Glutamatergic neuron (in vitro differentiated cells): ENCODE data around the gene KCNQ1. TPM values are rescaled to one million over a fixed set of nuclear protein-coding genes. Genes with fewer than 3 reads are reported as not detected.

Experiments used
- DNase-seq: peaks from one replicate; pipeline ENCODE4 v3.0.0; 2022
- H3K27ac Mint-ChIP-seq: one replicate; pipeline ENCODE4 v1.8.0; 2020; ENCODE audit warnings: mild to moderate bottlenecking, mixed read lengths, inconsistent platforms; ENCODE audit not compliant: unreplicated experiment
- H3K27me3 Mint-ChIP-seq: one replicate; pipeline ENCODE4 v1.8.0; 2020; ENCODE audit warnings: mild to moderate bottlenecking, moderate library complexity, mixed read lengths, inconsistent platforms; ENCODE audit not compliant: unreplicated experiment
- H3K36me3 Mint-ChIP-seq: one replicate; pipeline ENCODE4 v1.8.0; 2020; ENCODE audit warnings: mild to moderate bottlenecking, mixed read lengths, inconsistent platforms; ENCODE audit not compliant: unreplicated experiment
- H3K4me1 Mint-ChIP-seq: one replicate; pipeline ENCODE4 v1.8.0; 2020; ENCODE audit warnings: mild to moderate bottlenecking, low read depth, mixed read lengths, inconsistent platforms; ENCODE audit not compliant: unreplicated experiment
- H3K4me3 Mint-ChIP-seq: one replicate; pipeline ENCODE4 v1.8.0; 2020; ENCODE audit warnings: mild to moderate bottlenecking, mixed read lengths, inconsistent platforms; ENCODE audit not compliant: unreplicated experiment
- H3K9me3 Mint-ChIP-seq: one replicate; pipeline ENCODE4 v1.8.0; 2020; ENCODE audit warnings: mild to moderate bottlenecking, moderate library complexity, mixed read lengths, inconsistent platforms; ENCODE audit not compliant: unreplicated experiment
- total RNA-seq: library from RNA; stranded (reverse); fragmentation: NEBNext Ultra II Directional; extraction: Animal tissue kit (Norgen Biotek cat#: 25700); gene quantifications from one replicate; pipeline ENCODE4 v1.2.1, GENCODE V29; 2021; ENCODE audit not compliant: unreplicated experiment
- TF ChIP-seq, protein P1 (sequence below): fragments of 200-600 bp; sonication (generic); IDR thresholded peaks from one replicate; pipeline ENCODE4 v1.5.0; 2021; ENCODE audit not compliant: partially characterized antibody, unreplicated experiment

Gene KCNQ1
- total RNA-seq, 1 donor from 2014 or later: 0.44 TPM

DNA sequence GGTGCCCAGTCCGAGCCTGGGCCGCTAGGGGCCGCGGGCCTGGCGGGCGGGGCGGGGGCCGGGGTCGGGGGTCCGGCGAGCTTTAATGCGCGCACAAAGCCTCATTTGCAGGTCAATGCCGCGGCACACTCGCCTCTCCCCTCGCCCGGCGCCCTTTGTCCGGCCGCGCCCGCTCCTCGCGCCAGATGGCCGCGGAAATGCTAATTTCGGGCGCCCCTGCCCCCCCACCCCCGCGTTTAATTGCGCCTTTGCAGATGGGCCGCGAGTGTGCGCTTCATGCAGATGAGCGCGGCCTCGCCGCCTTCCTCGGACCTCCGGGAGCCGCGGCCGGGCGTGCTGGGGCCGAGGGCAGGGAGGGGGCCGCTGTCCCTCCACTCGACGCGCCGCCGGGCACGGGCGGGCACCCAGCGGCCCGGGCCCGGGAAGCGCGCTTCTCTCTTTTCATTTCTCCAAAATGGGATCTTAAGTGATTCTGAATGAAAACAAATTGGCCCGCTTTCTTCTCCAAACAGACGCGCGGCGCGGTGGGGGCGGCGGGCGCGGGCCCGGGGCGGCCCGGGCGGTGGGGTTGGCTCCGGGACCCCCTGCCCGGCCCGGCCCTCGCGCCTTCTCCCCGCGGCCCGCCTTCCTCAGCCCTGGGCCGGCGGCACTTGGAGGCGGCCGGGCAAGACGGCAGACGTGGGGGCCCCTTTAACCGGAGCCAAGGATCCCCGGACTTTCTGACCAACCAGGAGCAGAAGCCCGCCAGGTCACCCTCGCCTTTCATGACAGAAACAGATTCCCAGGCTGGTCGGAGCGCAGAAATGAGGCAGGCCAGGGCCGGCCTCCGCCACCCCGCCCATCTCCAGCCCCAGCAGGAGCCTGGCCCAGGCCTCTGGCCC is 417.8 kb downstream of the KCNQ1 start:
- Mint-ChIP-seq H3K27ac (peak overlapping the region; percentile 83), H3K36me3 (no peaks in the 10 kb centered on the region), H3K27me3 (peaks cover 10% of the 10 kb centered on the region), H3K4me3 (no peak overlapping the region), H3K4me1 (peaks cover 22% of the 10 kb centered on the region), H3K9me3 (peaks cover 11% of the 10 kb centered on the region)
- TF ChIP-seq, protein P1, sequence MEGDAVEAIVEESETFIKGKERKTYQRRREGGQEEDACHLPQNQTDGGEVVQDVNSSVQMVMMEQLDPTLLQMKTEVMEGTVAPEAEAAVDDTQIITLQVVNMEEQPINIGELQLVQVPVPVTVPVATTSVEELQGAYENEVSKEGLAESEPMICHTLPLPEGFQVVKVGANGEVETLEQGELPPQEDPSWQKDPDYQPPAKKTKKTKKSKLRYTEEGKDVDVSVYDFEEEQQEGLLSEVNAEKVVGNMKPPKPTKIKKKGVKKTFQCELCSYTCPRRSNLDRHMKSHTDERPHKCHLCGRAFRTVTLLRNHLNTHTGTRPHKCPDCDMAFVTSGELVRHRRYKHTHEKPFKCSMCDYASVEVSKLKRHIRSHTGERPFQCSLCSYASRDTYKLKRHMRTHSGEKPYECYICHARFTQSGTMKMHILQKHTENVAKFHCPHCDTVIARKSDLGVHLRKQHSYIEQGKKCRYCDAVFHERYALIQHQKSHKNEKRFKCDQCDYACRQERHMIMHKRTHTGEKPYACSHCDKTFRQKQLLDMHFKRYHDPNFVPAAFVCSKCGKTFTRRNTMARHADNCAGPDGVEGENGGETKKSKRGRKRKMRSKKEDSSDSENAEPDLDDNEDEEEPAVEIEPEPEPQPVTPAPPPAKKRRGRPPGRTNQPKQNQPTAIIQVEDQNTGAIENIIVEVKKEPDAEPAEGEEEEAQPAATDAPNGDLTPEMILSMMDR: no peak
- DNase-seq: peak; percentile 84

DNA sequence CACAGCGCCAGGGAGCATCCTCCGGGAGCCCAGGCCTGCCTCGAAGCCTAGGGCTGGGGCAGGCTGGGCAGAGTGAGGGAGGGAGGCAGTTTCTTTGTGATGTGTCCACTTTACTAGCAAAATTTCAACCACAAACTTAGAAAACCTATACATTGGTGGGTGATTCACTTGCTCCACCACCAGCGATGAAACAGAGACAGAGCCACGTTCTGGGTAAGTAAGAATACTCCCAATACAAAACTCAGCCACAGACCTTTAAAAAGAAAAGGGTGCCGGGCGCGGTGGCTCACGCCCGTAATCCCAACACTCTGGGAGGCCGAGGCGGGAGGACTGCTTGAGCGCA is 418.4 kb downstream of the KCNQ1 start:
- peaks cover 14% of the 10 kb centered on the region for H3K9me3 Mint-ChIP-seq
- no peaks in the 10 kb centered on the region for H3K36me3 Mint-ChIP-seq
- peaks cover 10% of the 10 kb centered on the region for H3K27me3 Mint-ChIP-seq
- DNase-seq: no peak
- H3K4me3 Mint-ChIP-seq: peak overlapping the region; percentile 49
- H3K27ac Mint-ChIP-seq: peak overlapping the region; percentile 83
- H3K4me1 Mint-ChIP-seq: peaks cover 27% of the 10 kb centered on the region
- TF ChIP-seq, protein P1: no peak

DNA sequence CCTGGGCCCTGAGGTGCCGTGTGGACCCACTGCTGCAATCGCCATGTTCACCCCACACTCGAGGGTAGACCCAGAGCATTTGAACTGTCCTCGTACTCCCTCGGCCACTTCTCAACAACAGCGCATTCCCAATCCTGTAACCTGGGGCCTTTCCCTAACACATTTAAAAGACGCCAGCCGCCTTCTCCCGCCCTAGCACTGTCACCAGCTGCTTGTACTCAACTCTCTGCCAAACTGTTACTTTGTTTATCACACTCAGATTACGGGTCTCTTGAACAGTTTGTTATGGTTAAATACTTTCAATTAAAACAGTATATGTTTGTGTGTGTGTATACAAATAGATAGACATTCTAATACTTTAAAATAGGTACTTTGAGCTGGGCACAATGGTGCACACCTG is 420.1 kb downstream of the KCNQ1 start:
- TF ChIP-seq, protein P1: no peak
- Mint-ChIP-seq H3K4me3 (peak overlapping the region; percentile 71), H3K27ac (peak overlapping the region; percentile 53), H3K4me1 (peaks cover 30% of the 10 kb centered on the region), H3K9me3 (peaks cover 20% of the 10 kb centered on the region), H3K27me3 (peaks cover 14% of the 10 kb centered on the region), H3K36me3 (no peaks in the 10 kb centered on the region)
- no peak for DNase-seq

DNA sequence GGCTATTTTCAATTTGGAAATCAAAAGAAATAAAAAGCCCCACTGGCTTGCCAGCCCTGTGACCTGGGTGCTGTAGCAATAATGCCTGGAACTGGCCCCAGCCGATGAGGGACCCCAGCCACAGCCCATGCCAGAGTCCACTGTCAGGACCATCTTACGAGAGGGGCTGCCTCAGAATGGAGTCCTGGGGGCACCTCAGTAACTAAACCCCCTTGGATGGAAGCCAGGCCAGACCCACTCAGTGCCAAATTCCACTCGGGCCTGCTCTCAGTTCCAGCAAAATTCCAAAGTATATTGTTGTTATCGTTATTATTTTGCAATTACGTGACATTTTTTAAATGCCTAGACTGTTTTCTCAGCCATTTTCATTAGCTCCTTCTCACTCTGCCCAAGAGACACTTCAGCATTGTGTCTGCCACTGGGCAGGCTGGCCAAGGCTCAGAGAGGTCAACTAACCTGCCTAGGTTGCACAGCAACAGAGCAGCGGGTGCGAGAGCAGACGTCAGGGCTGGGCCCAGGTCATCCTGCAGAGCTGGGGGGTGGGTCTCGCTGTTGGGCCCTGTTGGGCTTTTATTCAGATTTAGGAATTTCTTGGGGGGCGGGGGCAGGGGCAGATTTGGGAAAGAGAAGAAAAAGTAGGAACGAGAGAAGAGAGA is 421.2 kb downstream of the KCNQ1 start:
- no peaks in the 10 kb centered on the region for H3K36me3 Mint-ChIP-seq
- H3K27ac Mint-ChIP-seq: peak overlapping the region; percentile 72
- H3K9me3 Mint-ChIP-seq: peaks cover 20% of the 10 kb centered on the region
- no peak overlapping the region for H3K4me3 Mint-ChIP-seq
- peaks cover 15% of the 10 kb centered on the region for H3K27me3 Mint-ChIP-seq
- DNase-seq: no peak
- TF ChIP-seq, protein P1: no peak
- H3K4me1 Mint-ChIP-seq: peaks cover 30% of the 10 kb centered on the region

DNA sequence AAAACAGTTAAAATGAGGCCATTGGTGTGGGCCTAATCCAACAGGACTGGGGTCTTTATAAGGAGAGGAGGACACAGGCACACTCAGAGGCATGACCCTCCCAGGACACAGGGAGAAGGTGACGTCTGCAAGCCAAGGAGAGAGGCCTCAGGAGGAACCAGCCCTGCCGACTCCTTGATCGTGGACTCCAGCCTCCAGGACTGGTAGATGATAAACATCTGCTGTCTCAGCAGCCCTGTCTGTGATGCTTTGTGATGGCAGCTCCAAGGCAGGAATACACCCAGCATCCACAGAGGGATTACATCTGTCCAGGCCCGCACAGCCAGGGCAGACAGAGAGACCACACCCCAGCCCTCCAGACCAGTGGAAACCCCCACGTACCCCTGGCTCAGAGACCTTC is 422.3 kb downstream of the KCNQ1 start:
- peaks cover 19% of the 10 kb centered on the region for H3K27me3 Mint-ChIP-seq
- H3K9me3 Mint-ChIP-seq: peaks cover 20% of the 10 kb centered on the region
- H3K4me3 Mint-ChIP-seq: peak overlapping the region; percentile 82
- no peaks in the 10 kb centered on the region for H3K36me3 Mint-ChIP-seq
- H3K27ac Mint-ChIP-seq: peak overlapping the region; percentile 99
- peaks cover 30% of the 10 kb centered on the region for H3K4me1 Mint-ChIP-seq
- TF ChIP-seq, protein P1: no peak
- no peak for DNase-seq
